Stimulated activated naive CD4-positive, alpha-beta T cell treated with Interleukin-2 at 50 U/mL for 16 hours (primary cell): ENCODE data around the gene FHOD1.

Source experiments
- DNase-seq: peaks from one replicate; lab custom pipeline; 2025; lab: John Stamatoyannopoulos, UW

Gene FHOD1

GRCh38 chr16:67230809-67231660 is 16.2 kb downstream of the FHOD1 start:
- no peak for DNase-seq

DNA sequence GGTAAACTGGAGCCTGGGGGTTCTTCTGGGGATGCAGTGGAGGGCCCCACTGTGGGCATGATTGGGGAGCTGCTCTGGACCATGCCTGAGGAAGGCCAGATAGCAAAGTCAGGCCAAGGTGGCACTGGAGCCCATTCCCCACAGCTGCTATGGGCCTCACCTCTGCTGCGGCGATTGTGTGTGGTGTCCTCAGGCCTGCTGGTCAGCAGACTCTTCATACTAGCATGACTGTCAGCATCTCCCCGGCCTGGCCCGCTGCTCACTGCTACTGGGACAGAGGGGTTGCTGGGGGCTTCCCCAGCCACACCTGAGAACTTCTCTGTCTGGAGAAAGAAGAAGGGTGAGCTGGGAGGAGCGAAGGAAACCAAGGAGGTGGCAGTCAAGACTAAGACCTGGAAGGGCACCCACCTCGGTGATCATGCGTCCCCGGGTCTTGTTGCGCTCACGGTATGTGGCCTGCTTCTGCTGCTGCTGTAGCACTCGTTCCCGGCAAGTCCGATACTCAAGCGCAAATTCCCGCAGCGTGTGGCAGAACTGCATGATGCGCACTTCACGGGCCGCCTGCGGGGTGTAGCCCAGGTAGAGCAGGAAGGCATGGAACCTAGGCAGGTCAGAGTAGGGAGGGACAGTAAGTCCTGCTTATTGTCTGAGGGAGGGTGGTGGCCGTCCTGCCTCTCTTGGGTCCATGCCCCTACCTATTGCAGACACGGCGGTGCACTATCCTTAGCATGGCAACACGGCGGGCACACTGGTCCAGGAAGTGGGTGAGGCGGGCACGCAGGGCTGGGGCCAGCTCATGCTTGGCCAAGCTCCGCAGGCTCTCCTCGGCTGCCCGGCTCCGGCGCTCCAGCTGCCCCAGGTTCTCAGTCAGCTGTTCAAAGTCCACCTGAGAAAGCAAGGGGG is 17.1 kb downstream of the FHOD1 start:
- DNase-seq = no peak

DNA sequence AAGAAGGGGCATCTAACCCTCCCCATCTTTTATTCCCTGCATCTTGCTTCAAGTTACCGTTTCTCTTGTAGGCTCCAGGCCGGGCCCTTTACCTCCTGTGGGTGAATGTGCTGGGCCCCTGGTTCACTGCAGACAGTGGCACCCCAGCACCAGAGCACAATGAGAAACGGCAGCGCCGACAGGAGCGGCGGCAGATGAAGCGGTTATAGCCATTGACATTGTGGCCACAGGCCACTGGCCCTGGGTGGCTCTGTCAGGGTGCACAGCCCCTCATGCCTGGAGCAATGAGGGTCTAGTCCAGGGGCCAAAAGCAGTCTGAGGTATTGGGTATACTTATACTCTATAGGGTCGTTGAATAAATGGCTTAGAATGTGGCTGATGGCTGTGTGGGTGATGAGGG is 18.4 kb downstream of the FHOD1 start:
- no peak for DNase-seq

DNA sequence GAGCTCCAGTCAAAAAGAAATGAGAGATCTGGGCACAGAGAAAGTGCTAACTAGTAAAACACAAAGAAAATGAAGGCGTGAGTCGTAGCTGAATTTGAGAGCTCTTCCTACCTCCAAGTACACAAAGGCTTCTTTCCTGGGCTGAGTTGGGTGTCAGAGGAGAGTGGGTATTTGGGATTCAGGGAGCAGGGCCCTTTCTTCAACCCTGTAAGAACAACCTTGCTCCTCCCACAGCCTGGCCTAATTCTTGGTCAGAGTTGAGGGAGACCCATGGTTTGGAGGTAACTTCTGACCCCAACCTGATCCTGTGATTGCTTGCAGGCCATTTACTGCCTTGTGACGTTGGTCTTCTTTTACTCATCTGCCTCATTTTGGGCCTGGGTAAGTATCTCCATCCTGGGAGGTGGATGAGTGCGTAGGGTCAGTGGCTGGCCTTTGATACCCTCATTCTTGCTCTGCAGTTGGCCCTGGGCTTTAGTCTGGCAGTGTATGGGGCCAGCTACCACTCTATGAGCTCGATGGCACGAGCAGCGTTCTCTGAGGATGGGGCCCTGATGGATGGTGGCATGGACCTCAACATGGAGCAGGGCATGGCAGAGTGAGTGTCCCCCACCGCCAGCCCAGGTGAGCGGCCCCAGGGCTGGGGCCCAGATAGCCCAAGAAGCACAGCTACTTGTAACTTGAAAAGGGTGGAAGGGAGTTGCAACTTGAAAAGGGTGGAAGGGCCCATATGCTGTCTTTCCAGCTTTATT is 19.1 kb downstream of the FHOD1 start:
- DNase-seq = no peak

DNA sequence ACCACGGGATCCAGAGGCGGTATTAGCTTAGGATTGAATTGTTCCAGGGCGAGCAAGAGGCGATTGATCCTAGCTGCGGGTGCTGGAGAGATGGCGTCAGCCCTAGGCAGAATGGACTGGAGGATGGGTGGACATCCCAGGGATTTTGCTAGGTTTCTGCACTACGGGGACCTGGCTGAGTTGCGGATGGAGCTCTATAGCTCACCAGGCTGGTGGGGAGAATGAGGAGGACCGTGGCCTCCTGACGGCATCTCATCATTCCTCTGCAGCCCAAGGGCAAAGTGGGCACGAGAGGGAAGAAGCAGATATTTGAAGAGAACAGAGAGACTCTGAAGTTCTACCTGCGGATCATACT is 19.7 kb downstream of the FHOD1 start:
- no peak for DNase-seq

GRCh38 chr16:67226804-67227566 is 20.3 kb downstream of the FHOD1 start, which contains the start of gene TMEM208:
Gene TMEM208, plus strand, starts transcription at chr16:67227130. Its CDS starts 89 bp downstream, at chr16:67227219.
- peak; percentile 97 for DNase-seq

DNA sequence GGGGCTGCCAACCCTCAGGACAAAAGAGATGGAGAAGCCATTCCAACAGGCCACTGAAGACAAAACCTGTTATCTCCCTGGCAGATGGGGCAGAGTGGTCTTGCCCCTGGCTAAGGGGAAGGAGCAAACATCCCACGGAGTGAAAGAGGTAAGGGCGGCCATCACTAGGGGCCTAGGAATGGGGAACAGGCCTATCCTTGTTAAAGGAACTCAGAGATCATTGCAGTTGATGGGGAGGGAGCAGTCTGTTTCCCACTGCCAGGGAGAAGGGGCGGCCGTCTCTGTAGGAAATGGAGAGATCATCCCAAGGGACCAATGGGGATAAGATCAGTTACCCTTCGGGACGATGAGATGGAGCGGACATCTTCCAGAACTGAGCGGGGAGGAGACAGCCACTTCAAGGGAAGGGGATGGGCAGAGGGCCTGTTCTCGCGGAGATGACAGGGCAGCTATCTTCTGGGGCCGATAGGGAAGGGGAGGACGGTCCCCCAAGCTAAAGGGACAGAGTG is 20.9 kb downstream of the FHOD1 start:
- no peak for DNase-seq

DNA sequence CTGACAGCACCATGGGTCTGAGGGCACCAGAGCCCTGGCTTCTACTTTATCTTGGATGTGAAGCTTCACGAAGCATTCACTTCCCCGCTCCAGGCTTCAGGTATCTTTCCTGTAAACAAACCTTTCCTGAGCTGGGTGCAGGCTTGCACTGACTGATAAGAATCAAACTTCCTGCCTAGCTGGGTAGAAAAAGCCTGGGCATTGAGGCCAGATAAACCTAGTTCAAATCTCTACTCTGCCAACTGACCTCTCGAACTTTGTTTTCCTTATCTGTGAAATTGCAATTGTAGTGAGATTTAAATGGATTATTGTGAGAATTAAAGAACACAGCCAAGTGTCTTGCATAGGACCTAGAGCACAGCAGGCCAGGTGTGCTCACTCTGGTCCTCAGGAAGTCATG is 23.3 kb downstream of the FHOD1 start:
- DNase-seq = no peak

GRCh38 chr16:67216612-67217490 is 30.4 kb downstream of the FHOD1 start:
- no peak for DNase-seq

DNA sequence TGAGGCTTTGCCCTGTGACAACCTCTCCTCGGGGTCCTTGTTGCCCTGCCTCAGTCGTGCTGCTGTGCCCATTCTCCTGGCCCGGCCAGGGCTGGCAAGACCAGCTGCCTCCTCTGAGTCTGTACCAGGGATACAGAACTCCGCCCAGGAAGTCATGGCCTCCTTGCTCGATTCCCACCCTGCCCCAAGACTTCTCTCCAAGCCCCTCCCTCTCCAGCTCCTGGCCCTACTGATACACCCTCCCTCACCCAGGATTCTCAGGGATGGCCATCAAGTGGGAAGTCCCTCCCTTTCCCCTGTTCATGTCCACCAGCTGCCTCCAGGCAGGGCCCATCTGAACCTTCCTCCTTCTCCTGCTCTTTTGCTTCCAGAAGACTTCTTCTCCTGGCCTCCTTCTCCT is 31.6 kb downstream of the FHOD1 start:
- no peak for DNase-seq

DNA sequence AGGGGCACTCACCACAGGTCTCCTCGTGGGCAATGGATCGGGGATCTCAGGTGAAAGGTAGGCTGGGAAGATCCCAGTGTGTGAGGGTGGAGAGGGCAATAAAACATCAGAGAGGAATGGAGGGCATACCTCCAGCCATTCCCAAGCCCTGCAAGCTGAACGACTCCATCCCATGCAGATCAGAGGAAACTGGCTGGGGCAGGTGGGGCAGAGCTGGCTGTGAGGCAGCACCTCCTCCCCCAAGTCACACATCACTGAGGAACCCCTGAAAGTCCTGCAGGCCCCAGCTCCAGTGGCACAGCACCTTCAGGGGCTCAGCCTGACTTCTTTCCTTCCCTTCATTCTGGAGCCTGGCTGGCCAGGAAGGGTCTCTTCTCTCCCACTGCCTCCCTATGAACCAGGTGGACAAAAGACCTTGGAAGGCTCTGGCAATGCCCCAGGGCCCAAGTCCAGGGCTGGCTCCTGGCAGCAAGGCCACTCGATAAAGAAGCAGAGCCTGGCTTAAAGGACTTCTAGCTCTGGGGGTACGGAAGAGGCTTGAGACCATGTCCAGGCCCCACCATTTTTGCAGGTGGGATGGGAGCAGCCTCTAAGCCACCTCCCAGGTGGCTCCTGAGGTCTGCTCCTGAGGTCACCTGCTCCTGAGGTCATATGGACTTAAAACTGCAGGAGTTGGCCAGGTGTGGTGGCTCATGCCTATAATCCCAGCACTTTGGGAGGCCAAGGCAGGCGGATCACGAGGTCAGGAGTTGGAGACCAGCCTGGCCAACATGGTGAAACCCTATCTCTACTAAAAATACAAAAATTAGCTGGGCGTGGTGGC is 33.9 kb downstream of the FHOD1 start:
- DNase-seq = no peak

DNA sequence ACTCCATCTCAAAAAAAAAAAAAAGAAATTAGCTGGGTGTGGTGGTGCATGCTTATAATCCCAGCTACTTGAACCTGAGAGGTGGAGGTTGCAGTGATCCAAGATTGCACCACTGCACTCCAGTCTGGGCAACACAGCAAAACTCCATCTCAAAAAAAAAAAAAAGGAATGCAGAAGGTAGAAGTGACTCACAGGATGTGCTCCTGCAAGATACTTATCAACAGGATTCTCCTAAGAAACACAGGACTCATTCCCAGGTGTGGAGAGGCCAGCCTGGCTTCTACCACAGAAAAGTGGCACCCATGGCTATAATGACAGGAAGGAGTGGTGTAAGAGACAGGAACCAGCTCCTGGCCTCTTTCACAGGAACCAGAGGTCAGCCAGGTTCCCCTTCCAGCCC is 34.5 kb downstream of the FHOD1 start:
- no peak for DNase-seq

DNA sequence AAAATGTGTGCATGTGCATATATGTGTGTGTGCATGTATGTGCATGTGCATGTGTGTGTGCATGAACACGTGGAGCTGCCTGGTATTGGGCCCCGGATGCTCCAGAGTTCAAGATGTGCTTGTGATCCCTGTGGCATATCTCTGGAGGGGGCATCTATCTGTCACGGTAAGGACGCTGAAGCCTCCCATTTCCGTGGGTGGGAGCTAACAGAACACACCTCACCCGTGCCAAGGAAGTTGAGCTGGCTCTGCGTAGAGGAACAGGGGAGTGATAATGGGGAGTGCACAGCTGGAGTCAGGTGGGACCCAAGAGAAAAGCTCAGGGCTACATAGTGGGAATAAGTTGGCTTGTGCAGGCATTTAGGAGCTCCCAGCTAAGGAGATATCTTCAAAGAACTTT is 35.6 kb downstream of the FHOD1 start:
- DNase-seq = no peak

DNA sequence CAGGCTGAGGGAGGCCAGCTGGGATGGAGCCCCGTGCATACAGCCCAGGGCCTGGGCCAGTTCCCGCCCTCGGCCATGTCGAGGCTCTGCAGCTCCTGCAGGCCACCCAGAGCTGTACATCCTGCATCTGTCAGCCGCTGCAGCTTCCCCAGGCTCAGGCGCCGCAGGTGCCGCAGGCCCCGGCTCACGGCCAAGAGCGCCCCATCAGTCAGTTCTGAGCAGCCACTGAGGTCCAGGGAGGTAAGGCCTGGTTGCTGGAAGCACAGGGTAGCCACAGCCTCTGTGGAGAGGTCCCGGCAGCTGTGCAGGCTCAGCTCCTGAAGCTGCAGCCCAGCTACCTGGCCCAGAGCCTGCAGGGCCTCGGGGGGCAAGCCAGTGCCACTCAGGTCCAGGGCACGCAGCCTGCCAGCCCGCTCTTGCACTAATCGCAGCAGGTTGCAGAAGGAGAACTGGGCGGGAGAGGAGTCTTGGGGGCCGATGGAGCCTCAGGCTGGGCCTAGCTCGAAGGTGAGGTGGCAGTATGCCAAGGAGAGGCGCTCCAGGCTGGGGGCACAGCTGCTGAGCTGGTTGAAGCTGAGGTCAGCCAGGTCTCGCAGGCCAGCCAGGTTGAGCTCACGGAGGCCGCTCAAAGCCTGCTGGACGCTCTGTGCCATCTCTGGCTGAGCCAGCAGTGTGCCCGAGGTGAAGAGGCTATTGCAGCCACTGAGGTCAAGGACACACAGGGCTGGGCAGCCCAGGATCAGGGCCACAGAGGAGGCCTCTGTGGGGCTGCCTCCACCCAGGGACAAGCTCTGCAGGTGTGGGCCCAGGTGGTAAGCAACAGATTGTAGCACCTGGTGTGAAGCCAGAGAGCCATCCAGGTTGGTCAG is 37.0 kb downstream of the FHOD1 start:
- no peak for DNase-seq

GRCh38 chr16:67209565-67209964 is 37.7 kb downstream of the FHOD1 start:
- DNase-seq = no peak

DNA sequence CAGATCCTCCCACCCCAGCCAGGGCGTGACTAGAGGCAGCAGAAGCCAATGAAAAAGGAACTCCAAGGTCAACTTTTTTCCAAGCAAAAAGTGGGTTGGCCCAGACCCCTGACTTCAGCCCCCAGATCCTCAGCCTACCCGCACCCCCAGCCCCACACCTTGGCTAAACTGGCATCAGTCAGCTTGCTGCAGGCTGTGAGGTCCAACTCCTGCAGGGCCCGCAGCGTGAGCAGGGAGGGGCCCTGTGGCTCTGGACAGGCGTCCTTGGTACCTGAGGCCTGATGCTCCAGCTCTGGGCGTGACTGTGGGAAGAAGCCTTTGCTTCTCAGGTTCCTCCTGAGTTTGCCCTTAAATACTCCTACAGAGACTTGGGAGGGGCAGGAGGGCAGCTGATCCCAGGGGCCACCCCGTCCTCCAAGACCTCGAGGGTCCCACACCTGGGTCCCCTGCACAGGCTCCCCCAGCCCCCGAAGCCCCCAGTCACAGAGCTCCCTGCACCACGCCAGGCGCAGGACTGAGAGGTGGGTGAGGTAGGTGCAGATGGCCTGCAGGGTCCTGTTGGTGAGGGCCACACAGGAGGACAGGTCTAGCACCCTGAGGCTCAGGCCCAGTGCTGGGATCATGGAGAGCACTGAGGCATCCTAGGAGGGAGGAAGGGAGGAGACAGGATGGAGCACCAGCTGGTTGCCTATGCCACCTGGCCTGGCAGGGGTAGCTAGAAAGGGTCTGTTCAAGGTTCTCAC is 39.0 kb downstream of the FHOD1 start:
- no peak for DNase-seq

DNA sequence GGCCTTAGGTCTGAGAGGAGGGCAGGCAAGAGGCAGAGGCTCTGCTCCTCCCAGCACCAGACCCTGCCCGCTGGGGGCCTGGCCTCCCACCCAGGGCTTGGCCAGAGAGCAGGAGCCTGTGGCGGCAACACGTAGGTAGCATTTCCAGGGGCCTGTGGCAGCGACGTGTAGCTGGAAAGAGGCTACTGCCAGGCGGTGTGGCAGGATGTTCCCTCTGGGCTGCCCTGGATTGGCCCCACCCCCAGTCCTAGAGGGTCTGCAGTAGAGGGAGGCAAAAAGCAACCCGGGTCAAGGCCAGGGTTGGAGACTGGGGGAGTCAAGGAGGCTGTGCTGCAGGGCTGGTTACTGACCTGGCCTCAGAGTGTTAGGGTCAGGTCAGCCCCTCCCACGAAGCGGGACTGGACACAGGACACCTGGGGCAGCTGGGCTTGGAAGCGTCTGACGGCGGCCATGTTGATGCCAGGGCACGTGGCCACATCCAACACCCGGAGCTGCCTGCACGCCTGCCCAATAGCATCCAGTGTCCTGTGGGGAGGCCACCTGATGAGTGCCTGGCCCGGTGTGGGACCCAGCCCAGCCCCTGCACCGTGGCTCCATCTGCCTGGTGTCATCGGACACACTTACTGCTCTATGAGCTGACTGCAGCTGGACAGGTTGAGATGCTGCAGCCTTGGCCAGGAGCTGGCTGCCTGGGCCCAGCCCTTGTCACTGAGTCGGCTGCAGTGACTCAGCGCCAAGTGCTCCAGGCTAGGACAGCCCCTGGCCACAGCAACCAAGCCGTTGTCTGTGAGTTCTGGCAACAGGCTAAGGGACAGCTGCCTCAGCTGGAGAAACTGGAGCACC is 39.8 kb downstream of the FHOD1 start:
- DNase-seq = no peak
